Brain microvascular endothelial cell (primary cell): ENCODE measurements around the gene KCNG1.

ENCODE experiments used
- DNase-seq: peaks from one replicate; pipeline ENCODE4 v3.0.0-alpha.2; 2020
- H3K27ac ChIP-seq: fragments of 250-450 bp; sonication (Bioruptor Pico); 2 replicates; pipeline ENCODE4 v1.5.1; 2020; ENCODE audit warnings: mild to moderate bottlenecking, moderate library complexity
- H3K27me3 ChIP-seq: fragments of 250-450 bp; sonication (Bioruptor Pico); replicated peaks from 2 replicates; pipeline ENCODE4 v1.5.1; 2020; ENCODE audit warnings: mild to moderate bottlenecking
- H3K36me3 ChIP-seq: fragments of 250-450 bp; sonication (Bioruptor Pico); replicated peaks from 2 replicates; pipeline ENCODE4 v1.5.1; 2020; ENCODE audit warnings: mild to moderate bottlenecking
- H3K4me3 ChIP-seq: 2 replicates; pipeline ENCODE4 v1.5.1; 2011; ENCODE audit warnings: low read depth, mild to moderate bottlenecking, control low read depth, low read length, moderate library complexity
- CTCF ChIP-seq: IDR thresholded peaks from 2 replicates; pipeline ENCODE4 v1.5.1; 2011; ENCODE audit warnings: low read depth, mild to moderate bottlenecking, moderate library complexity, low read length, control low read depth, inconsistent platforms; ENCODE audit errors: missing control alignments
- in situ Hi-C: cut with HindIII; loops from 2 replicates; pipeline ENCODE4 v1.10.0; 2017; ENCODE audit warnings: low sequenced_read_pairs, low pct_ligation_motif_present

Gene KCNG1

GRCh38 chr20:50968289-50968688 lies 54.6 kb downstream of the KCNG1 start:
- H3K27ac ChIP-seq, result no peak overlapping the region

GRCh38 chr20:50967586-50967985 lies 55.3 kb downstream of the KCNG1 start:
- H3K27me3 ChIP-seq, result no peaks in the 10 kb centered on the region
- no peak overlapping the region for H3K4me3 ChIP-seq
- in situ Hi-C loops, result no loop called here
- TF ChIP-seq CTCF, result no peak
- no peaks in the 10 kb centered on the region for H3K36me3 ChIP-seq
- DNase-seq, result no peak
- H3K27ac ChIP-seq, result no peak overlapping the region

More at GRCh38 chr20:50968289-50968688, 54.6 kb downstream of the KCNG1 start:
- Histone ChIP-seq H3K36me3 (no peaks in the 10 kb centered on the region), H3K4me3 (no peak overlapping the region), H3K27me3 (no peaks in the 10 kb centered on the region)
- TF ChIP-seq CTCF, result no peak
- no peak for DNase-seq
- in situ Hi-C loops, result no loop called here

- no peaks in the 10 kb centered on the region for H3K27me3 ChIP-seq
- peaks cover 7% of the 10 kb centered on the region for H3K36me3 ChIP-seq
- no peak for TF ChIP-seq CTCF
- in situ Hi-C loops, result no loop called here
- DNase-seq, result no peak
- H3K27ac ChIP-seq, result peak overlapping the region; percentile 99
- H3K4me3 ChIP-seq, result peak overlapping the region; percentile 98
Observed at GRCh38 chr20:50959543-50960126, 63.3 kb downstream of the KCNG1 start.

GRCh38 chr20:50958615-50959542 lies 64.0 kb downstream of the KCNG1 start, which contains the start of gene MOCS3:
MOCS3 (plus strand) TSS chr20:50958818; CDS start chr20:50958843, 25 bp downstream.
- H3K36me3 ChIP-seq, result peaks cover 15% of the 10 kb centered on the region
- no peak for TF ChIP-seq CTCF

GRCh38 chr20:50957798-50958614 lies 64.9 kb downstream of the KCNG1 start, which contains the start of gene DPM1:
DPM1 (minus strand) TSS chr20:50958532; CDS start chr20:50958523, 9 bp downstream.
- Histone ChIP-seq H3K36me3 (peaks cover 22% of the 10 kb centered on the region), H3K27me3 (no peaks in the 10 kb centered on the region), H3K4me3 (peak within 1 kb of the TSS; percentile 98), H3K27ac (peak within 1 kb of the TSS; percentile 99)
- TF ChIP-seq CTCF, result no peak
- in situ Hi-C loops, result no loop called here
- peak; percentile 80 for DNase-seq

More at GRCh38 chr20:50958615-50959542, 64.0 kb downstream of the KCNG1 start, which contains the start of gene MOCS3:
- H3K4me3 ChIP-seq, result peak within 1 kb of the TSS; percentile 98
- no peaks in the 10 kb centered on the region for H3K27me3 ChIP-seq
- peak within 1 kb of the TSS; percentile 99 for H3K27ac ChIP-seq
- in situ Hi-C loops, result no loop called here
- peak; percentile 79 for DNase-seq
